HepG2 (cell line): Measurements from ENCODE around the gene TSPAN9. TPM values are rescaled to one million over a fixed set of nuclear protein-coding genes. Genes with fewer than 3 reads are reported as not detected.

Experiments used
- CENPX ChIP-seq: sonication (generic); formaldehyde crosslinking; IDR thresholded peaks from 2 replicates; pipeline ENCODE4 v1.9.0; 2021; ENCODE audit warnings: mild to moderate bottlenecking, missing genetic modification reagents, moderate library complexity
- IRF2 ChIP-seq: IDR thresholded peaks from 2 replicates; pipeline ENCODE4 v1.6.1; 2018; ENCODE audit warnings: missing genetic modification reagents, missing compliant biosample characterization
- MAFG ChIP-seq: sonication (generic); formaldehyde crosslinking; IDR thresholded peaks from 2 replicates; pipeline ENCODE4 v1.5.1; 2020; ENCODE audit warnings: mild to moderate bottlenecking, missing genetic modification reagents
- MED1 ChIP-seq: sonication (generic); formaldehyde crosslinking; IDR thresholded peaks from 2 replicates; pipeline ENCODE4 v1.4.0; 2020; ENCODE audit warnings: missing genetic modification reagents
- NCOA5 ChIP-seq: sonication (generic); formaldehyde crosslinking; IDR thresholded peaks from 2 replicates; pipeline ENCODE4 v1.4.0; 2020; ENCODE audit warnings: missing genetic modification reagents
- PCBP1 ChIP-seq: fragments of 200-400 bp; formaldehyde crosslinking; IDR thresholded peaks from 2 replicates; pipeline ENCODE4 v1.6.1; 2017; ENCODE audit warnings: mild to moderate bottlenecking, low read depth, low read length, borderline replicate concordance
- PPARG ChIP-seq: conservative IDR thresholded peaks from 2 replicates; pipeline ENCODE4 v1.6.1; 2016; ENCODE audit warnings: missing biosample characterization, missing genetic modification reagents
- RXRB ChIP-seq: IDR thresholded peaks from 2 replicates; pipeline ENCODE4 v1.6.1; 2016; ENCODE audit warnings: borderline replicate concordance, missing genetic modification reagents, missing compliant biosample characterization
- SSRP1 ChIP-seq: IDR thresholded peaks from 2 replicates; pipeline ENCODE4 v1.6.1; 2016; ENCODE audit warnings: control low read depth
- TAF1 ChIP-seq: sonication (generic); formaldehyde crosslinking; IDR thresholded peaks from 2 replicates; pipeline ENCODE4 v1.4.0; 2020; ENCODE audit warnings: missing genetic modification reagents
- XBP1 ChIP-seq: sonication (generic); formaldehyde crosslinking; IDR thresholded peaks from 2 replicates; pipeline ENCODE4 v1.5.0; 2020; ENCODE audit warnings: missing genetic modification reagents
- ZBTB38 ChIP-seq: sonication (generic); formaldehyde crosslinking; IDR thresholded peaks from 2 replicates; pipeline ENCODE4 v1.5.1; 2020; ENCODE audit warnings: mild to moderate bottlenecking, missing genetic modification reagents
- ZFY ChIP-seq: sonication (generic); formaldehyde crosslinking; IDR thresholded peaks from 2 replicates; pipeline ENCODE4 v1.4.0; 2020; ENCODE audit warnings: missing genetic modification reagents
- ZNF101 ChIP-seq: sonication (generic); formaldehyde crosslinking; IDR thresholded peaks from 2 replicates; pipeline ENCODE4 v1.4.0; 2020; ENCODE audit warnings: mild to moderate bottlenecking, low read depth, missing genetic modification reagents, borderline replicate concordance
- ZNF44 ChIP-seq: sonication (generic); formaldehyde crosslinking; IDR thresholded peaks from 2 replicates; pipeline ENCODE4 v1.5.1; 2020; ENCODE audit warnings: mild to moderate bottlenecking, missing genetic modification reagents
- ZNF451 ChIP-seq: sonication (generic); formaldehyde crosslinking; IDR thresholded peaks from 2 replicates; pipeline ENCODE4 v1.5.0; 2020; ENCODE audit warnings: mild to moderate bottlenecking, missing genetic modification reagents
- ZNF747 ChIP-seq: sonication (generic); formaldehyde crosslinking; IDR thresholded peaks from 2 replicates; pipeline ENCODE4 v1.8.1; 2023; ENCODE audit warnings: missing genetic modification reagents, mild to moderate bottlenecking, borderline replicate concordance
- ZNF816 ChIP-seq: sonication (generic); formaldehyde crosslinking; IDR thresholded peaks from 2 replicates; pipeline ENCODE4 v1.8.0; 2022; ENCODE audit warnings: missing genetic modification reagents, mild to moderate bottlenecking, borderline replicate concordance
- ZNF841 ChIP-seq: sonication (generic); formaldehyde crosslinking; IDR thresholded peaks from 2 replicates; pipeline ENCODE4 v1.8.1; 2023; ENCODE audit warnings: missing genetic modification reagents, borderline replicate concordance
- ZSCAN25 ChIP-seq: sonication (generic); formaldehyde crosslinking; IDR thresholded peaks from 2 replicates; pipeline ENCODE4 v1.8.0; 2022; ENCODE audit warnings: mild to moderate bottlenecking, missing genetic modification reagents
- polyA plus RNA-seq, 8 experiments: library from polyadenylated mRNA; depleted of rRNA in 3 of 8; stranded (reverse) in 7 of 8; unstranded in 1 of 8; fragments of >200 nt; fragmentation: Illumina TruSeq in 4 of 8; extraction: Trizol in 4 of 8; gene quantifications; 2 replicates each; pipeline versions ENCODE4 v1.2.1 to v1.2.3, GENCODE V29; 2011 to 2016; ENCODE audit warnings: low read depth in 4 of 8, missing spikeins in 1 of 8, mixed read lengths in 1 of 8; ENCODE audit not compliant: insufficient read depth in 1 of 8
- total RNA-seq, 5 experiments: library from RNA; depleted of rRNA; stranded (reverse); fragments of >200 nt; fragmentation: Illumina TruSeq; extraction: Trizol; gene quantifications; 2 replicates each; pipeline ENCODE4 v1.2.3, GENCODE V29; 2016; ENCODE audit warnings: low read depth in 1 of 5
- TF ChIP-seq, protein P1 (sequence below): sonication (generic); formaldehyde crosslinking; IDR thresholded peaks from 2 replicates; pipeline ENCODE4 v1.4.0; 2020; ENCODE audit warnings: missing genetic modification reagents, borderline replicate concordance
- TF ChIP-seq, protein P2 (sequence below): sonication (generic); formaldehyde crosslinking; IDR thresholded peaks from 2 replicates; pipeline ENCODE4 v1.8.0; 2022; ENCODE audit warnings: missing genetic modification reagents, mild to moderate bottlenecking, moderate library complexity, borderline replicate concordance
- TF ChIP-seq, protein P3 (sequence below): IDR thresholded peaks from 2 replicates; pipeline ENCODE4 v1.6.1; 2016; ENCODE audit warnings: low read depth

Gene TSPAN9
- total and polyA plus RNA-seq, 2 of the 13 experiments (the other 11 are each of a cell fraction or from before 2014, with no cell fraction given), result 18.1 to 42.3 TPM

DNA sequence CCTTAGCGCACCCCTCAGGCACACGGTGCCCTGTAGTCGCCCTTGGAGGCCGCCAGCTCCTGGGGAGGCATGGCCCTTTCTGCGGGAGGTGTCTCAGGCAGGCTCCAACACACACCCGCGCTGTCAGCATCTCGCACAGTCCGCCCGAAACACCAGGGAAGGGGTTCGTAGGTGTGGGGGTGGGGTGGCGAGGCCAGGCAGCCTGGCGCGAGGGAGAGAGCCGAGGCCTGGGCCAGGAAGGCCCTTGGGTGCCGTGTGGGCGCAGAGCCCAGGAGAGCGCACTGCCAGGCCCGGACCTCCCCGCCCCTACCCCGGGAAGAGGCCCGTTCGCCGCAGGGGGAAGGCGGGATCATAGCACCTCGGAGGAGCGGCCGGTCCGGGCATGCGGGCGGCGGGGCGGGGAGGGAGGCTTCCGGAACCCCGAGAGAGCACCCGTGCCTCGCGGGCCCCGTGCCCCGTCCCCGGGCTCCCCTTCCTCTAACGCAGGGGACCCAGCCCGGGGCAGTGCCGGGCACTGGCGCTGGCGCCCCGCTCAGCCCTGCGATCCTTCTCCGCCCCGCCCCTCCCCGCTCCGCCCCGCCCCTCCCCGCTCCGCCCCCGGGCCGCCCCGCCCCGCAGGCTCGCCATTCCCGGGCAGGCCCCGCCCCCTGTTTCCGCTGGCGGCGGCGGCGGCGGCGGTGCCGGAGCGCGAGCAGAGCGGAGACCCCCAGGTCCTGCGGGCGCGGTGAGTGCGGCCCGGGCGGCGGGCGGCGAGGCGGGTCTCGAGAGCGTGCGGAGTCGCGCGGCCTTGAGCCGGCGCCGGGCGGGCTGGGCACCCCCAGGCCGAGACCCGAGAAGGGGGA lies at the start of gene TSPAN9 (continued):
- TF ChIP-seq IRF2, result no peak
- no peak for TF ChIP-seq ZNF44 (CRISPR knock-in tag)
- TF ChIP-seq ZNF816 (CRISPR knock-in tag), result no peak
- no peak for TF ChIP-seq ZNF451
- TF ChIP-seq, protein P1, sequence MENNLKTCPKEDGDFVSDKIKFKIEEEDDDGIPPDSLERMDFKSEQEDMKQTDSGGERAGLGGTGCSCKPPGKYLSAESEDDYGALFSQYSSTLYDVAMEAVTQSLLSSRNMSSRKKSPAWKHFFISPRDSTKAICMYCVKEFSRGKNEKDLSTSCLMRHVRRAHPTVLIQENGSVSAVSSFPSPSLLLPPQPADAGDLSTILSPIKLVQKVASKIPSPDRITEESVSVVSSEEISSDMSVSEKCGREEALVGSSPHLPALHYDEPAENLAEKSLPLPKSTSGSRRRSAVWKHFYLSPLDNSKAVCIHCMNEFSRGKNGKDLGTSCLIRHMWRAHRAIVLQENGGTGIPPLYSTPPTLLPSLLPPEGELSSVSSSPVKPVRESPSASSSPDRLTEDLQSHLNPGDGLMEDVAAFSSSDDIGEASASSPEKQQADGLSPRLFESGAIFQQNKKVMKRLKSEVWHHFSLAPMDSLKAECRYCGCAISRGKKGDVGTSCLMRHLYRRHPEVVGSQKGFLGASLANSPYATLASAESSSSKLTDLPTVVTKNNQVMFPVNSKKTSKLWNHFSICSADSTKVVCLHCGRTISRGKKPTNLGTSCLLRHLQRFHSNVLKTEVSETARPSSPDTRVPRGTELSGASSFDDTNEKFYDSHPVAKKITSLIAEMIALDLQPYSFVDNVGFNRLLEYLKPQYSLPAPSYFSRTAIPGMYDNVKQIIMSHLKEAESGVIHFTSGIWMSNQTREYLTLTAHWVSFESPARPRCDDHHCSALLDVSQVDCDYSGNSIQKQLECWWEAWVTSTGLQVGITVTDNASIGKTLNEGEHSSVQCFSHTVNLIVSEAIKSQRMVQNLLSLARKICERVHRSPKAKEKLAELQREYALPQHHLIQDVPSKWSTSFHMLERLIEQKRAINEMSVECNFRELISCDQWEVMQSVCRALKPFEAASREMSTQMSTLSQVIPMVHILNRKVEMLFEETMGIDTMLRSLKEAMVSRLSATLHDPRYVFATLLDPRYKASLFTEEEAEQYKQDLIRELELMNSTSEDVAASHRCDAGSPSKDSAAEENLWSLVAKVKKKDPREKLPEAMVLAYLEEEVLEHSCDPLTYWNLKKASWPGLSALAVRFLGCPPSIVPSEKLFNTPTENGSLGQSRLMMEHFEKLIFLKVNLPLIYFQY (CRISPR knock-in tag), result 0 out of 2 replicates have a peak, but pooled peaks have one; percentile 42
- TF ChIP-seq ZNF101 (CRISPR knock-in tag), result no peak
- no peak for TF ChIP-seq CENPX (CRISPR knock-in tag)
- TF ChIP-seq XBP1 (CRISPR knock-in tag), result no peak
- TF ChIP-seq PCBP1, result no peak
- 0 out of 2 replicates have a peak, but pooled peaks have one; percentile 23 for TF ChIP-seq ZNF747 (CRISPR knock-in tag)
- TF ChIP-seq SSRP1 (CRISPR knock-in tag), result no peak
- TF ChIP-seq NCOA5 (CRISPR knock-in tag), result no peak
- peak; percentile 19; the same call in 1 of the 2 replicates for TF ChIP-seq RXRB (CRISPR knock-in tag)
- TF ChIP-seq MAFG (CRISPR knock-in tag), result no peak
- no peak for TF ChIP-seq MED1 (CRISPR knock-in tag)
- peak; percentile 95 for TF ChIP-seq ZFY
- TF ChIP-seq, protein P2, sequence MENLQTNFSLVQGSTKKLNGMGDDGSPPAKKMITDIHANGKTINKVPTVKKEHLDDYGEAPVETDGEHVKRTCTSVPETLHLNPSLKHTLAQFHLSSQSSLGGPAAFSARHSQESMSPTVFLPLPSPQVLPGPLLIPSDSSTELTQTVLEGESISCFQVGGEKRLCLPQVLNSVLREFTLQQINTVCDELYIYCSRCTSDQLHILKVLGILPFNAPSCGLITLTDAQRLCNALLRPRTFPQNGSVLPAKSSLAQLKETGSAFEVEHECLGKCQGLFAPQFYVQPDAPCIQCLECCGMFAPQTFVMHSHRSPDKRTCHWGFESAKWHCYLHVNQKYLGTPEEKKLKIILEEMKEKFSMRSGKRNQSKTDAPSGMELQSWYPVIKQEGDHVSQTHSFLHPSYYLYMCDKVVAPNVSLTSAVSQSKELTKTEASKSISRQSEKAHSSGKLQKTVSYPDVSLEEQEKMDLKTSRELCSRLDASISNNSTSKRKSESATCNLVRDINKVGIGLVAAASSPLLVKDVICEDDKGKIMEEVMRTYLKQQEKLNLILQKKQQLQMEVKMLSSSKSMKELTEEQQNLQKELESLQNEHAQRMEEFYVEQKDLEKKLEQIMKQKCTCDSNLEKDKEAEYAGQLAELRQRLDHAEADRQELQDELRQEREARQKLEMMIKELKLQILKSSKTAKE (CRISPR knock-in tag), result no peak
- 0 out of 2 replicates have a peak, but pooled peaks have one; percentile 14 for TF ChIP-seq ZBTB38
- no peak for TF ChIP-seq ZNF841 (CRISPR knock-in tag)
- TF ChIP-seq TAF1, result peak; percentile 76; the same call in 1 of the 2 replicates
- peak; percentile 82 for TF ChIP-seq ZSCAN25 (CRISPR knock-in tag)
- 0 out of 2 replicates have a peak, but pooled peaks have one; percentile 13 for TF ChIP-seq PPARG
- TF ChIP-seq, protein P3, sequence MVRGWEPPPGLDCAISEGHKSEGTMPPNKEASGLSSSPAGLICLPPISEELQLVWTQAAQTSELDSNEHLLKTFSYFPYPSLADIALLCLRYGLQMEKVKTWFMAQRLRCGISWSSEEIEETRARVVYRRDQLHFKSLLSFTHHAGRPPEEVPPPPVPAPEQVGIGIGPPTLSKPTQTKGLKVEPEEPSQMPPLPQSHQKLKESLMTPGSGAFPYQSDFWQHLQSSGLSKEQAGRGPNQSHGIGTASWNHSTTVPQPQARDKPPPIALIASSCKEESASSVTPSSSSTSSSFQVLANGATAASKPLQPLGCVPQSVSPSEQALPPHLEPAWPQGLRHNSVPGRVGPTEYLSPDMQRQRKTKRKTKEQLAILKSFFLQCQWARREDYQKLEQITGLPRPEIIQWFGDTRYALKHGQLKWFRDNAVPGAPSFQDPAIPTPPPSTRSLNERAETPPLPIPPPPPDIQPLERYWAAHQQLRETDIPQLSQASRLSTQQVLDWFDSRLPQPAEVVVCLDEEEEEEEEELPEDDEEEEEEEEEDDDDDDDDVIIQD (CRISPR knock-in tag), result no peak
